GM23338 (cell line): ENCODE measurements around the gene CLSTN2.

Experiments used
- CREB1 ChIP-seq: fragments of 250-450 bp; sonication (Bioruptor Pico); IDR thresholded peaks from 2 replicates; pipeline ENCODE4 v1.5.0; 2020; ENCODE audit warnings: low read depth, mild to moderate bottlenecking, moderate library complexity
- EZH2 ChIP-seq: fragments of 200-600 bp; sonication (generic); IDR thresholded peaks from one replicate; pipeline ENCODE4 v1.8.0; 2017; ENCODE audit warnings: antibody characterized with exemption, mild to moderate bottlenecking, low read depth; ENCODE audit not compliant: unreplicated experiment
- EZH2phosphoT487 ChIP-seq: fragments of 200-600 bp; sonication (generic); IDR thresholded peaks from one replicate; pipeline ENCODE4 v1.8.1; 2018; ENCODE audit warnings: antibody characterized with exemption; ENCODE audit not compliant: unreplicated experiment
- JUNB ChIP-seq: IDR thresholded peaks from one replicate; pipeline ENCODE4 v1.6.1; 2016; ENCODE audit warnings: antibody characterized with exemption; ENCODE audit not compliant: unreplicated experiment
- POLR2AphosphoS5 ChIP-seq: IDR thresholded peaks from 2 replicates; pipeline ENCODE4 v1.6.1; 2016; ENCODE audit warnings: antibody characterized with exemption, low read depth
- ZNF114 ChIP-seq: fragments of 250-450 bp; sonication (Bioruptor Pico); IDR thresholded peaks from 2 replicates; pipeline ENCODE4 v1.5.0; 2020; ENCODE audit warnings: mild to moderate bottlenecking, moderate library complexity
- ZNF331 ChIP-seq: fragments of 250-450 bp; sonication (Bioruptor Pico); IDR thresholded peaks from 2 replicates; pipeline ENCODE4 v1.5.0; 2020; ENCODE audit warnings: low read depth, mild to moderate bottlenecking, moderate library complexity
- TF ChIP-seq, protein P1 (sequence below), 2 experiments: fragments of 200-600 bp in 1 of 2; sonication (generic) in 1 of 2; conservative IDR thresholded peaks; 2 replicates each; pipeline versions ENCODE4 v1.5.1 to v1.6.1; 2016 to 2017; ENCODE audit warnings: antibody characterized with exemption in 2 of 2, low read depth in 2 of 2, mild to moderate bottlenecking in 2 of 2, moderate library complexity in 1 of 2
- TF ChIP-seq, protein P2 (sequence below): IDR thresholded peaks from one replicate; pipeline ENCODE4 v1.6.1; 2018; ENCODE audit warnings: antibody characterized with exemption; ENCODE audit not compliant: unreplicated experiment
- TF ChIP-seq, protein P3 (sequence below): IDR thresholded peaks from 2 replicates; pipeline ENCODE4 v1.6.1; 2016; ENCODE audit warnings: antibody characterized with exemption
- TF ChIP-seq, protein P4 (sequence below): fragments of 250-450 bp; sonication (Bioruptor Pico); IDR thresholded peaks from 2 replicates; pipeline ENCODE4 v1.5.0; 2020; ENCODE audit warnings: mild to moderate bottlenecking, moderate library complexity

DNA sequence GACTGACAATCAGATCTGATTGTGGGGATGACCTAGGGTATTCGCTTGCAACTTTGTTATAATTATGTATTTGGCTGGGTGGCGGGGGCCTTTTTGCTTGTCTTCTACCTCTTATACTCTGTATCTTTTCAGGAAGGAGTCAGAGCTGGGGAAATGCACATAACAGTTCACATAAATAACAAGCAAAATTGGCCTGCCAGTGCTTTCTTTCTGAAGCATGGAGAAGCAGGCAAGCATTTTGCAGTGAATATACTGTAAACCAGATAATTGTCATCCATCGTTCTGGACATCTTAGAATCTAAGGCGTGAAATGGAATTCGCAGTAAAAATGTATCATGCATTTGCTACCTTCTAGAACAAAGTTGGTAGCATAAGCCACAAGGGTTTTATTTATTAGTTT is 227.6 kb downstream of the CLSTN2 start:
- TF ChIP-seq EZH2phosphoT487 (no peak), ZNF331 (no peak), CREB1 (CRISPR knock-in tag) (no peak), EZH2 (no peak), POLR2AphosphoS5 (no peak), JUNB (no peak), ZNF114 (CRISPR knock-in tag) (no peak)
- TF ChIP-seq, protein P1, sequence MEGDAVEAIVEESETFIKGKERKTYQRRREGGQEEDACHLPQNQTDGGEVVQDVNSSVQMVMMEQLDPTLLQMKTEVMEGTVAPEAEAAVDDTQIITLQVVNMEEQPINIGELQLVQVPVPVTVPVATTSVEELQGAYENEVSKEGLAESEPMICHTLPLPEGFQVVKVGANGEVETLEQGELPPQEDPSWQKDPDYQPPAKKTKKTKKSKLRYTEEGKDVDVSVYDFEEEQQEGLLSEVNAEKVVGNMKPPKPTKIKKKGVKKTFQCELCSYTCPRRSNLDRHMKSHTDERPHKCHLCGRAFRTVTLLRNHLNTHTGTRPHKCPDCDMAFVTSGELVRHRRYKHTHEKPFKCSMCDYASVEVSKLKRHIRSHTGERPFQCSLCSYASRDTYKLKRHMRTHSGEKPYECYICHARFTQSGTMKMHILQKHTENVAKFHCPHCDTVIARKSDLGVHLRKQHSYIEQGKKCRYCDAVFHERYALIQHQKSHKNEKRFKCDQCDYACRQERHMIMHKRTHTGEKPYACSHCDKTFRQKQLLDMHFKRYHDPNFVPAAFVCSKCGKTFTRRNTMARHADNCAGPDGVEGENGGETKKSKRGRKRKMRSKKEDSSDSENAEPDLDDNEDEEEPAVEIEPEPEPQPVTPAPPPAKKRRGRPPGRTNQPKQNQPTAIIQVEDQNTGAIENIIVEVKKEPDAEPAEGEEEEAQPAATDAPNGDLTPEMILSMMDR (conservative IDR thresholded peaks at IDR 0.05; ENCODE audit: low read depth in 2 of 2), result no peak
- TF ChIP-seq, protein P2, sequence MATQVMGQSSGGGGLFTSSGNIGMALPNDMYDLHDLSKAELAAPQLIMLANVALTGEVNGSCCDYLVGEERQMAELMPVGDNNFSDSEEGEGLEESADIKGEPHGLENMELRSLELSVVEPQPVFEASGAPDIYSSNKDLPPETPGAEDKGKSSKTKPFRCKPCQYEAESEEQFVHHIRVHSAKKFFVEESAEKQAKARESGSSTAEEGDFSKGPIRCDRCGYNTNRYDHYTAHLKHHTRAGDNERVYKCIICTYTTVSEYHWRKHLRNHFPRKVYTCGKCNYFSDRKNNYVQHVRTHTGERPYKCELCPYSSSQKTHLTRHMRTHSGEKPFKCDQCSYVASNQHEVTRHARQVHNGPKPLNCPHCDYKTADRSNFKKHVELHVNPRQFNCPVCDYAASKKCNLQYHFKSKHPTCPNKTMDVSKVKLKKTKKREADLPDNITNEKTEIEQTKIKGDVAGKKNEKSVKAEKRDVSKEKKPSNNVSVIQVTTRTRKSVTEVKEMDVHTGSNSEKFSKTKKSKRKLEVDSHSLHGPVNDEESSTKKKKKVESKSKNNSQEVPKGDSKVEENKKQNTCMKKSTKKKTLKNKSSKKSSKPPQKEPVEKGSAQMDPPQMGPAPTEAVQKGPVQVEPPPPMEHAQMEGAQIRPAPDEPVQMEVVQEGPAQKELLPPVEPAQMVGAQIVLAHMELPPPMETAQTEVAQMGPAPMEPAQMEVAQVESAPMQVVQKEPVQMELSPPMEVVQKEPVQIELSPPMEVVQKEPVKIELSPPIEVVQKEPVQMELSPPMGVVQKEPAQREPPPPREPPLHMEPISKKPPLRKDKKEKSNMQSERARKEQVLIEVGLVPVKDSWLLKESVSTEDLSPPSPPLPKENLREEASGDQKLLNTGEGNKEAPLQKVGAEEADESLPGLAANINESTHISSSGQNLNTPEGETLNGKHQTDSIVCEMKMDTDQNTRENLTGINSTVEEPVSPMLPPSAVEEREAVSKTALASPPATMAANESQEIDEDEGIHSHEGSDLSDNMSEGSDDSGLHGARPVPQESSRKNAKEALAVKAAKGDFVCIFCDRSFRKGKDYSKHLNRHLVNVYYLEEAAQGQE, result no peak
- TF ChIP-seq, protein P3, sequence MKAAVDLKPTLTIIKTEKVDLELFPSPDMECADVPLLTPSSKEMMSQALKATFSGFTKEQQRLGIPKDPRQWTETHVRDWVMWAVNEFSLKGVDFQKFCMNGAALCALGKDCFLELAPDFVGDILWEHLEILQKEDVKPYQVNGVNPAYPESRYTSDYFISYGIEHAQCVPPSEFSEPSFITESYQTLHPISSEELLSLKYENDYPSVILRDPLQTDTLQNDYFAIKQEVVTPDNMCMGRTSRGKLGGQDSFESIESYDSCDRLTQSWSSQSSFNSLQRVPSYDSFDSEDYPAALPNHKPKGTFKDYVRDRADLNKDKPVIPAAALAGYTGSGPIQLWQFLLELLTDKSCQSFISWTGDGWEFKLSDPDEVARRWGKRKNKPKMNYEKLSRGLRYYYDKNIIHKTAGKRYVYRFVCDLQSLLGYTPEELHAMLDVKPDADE, result no peak
- TF ChIP-seq, protein P4, sequence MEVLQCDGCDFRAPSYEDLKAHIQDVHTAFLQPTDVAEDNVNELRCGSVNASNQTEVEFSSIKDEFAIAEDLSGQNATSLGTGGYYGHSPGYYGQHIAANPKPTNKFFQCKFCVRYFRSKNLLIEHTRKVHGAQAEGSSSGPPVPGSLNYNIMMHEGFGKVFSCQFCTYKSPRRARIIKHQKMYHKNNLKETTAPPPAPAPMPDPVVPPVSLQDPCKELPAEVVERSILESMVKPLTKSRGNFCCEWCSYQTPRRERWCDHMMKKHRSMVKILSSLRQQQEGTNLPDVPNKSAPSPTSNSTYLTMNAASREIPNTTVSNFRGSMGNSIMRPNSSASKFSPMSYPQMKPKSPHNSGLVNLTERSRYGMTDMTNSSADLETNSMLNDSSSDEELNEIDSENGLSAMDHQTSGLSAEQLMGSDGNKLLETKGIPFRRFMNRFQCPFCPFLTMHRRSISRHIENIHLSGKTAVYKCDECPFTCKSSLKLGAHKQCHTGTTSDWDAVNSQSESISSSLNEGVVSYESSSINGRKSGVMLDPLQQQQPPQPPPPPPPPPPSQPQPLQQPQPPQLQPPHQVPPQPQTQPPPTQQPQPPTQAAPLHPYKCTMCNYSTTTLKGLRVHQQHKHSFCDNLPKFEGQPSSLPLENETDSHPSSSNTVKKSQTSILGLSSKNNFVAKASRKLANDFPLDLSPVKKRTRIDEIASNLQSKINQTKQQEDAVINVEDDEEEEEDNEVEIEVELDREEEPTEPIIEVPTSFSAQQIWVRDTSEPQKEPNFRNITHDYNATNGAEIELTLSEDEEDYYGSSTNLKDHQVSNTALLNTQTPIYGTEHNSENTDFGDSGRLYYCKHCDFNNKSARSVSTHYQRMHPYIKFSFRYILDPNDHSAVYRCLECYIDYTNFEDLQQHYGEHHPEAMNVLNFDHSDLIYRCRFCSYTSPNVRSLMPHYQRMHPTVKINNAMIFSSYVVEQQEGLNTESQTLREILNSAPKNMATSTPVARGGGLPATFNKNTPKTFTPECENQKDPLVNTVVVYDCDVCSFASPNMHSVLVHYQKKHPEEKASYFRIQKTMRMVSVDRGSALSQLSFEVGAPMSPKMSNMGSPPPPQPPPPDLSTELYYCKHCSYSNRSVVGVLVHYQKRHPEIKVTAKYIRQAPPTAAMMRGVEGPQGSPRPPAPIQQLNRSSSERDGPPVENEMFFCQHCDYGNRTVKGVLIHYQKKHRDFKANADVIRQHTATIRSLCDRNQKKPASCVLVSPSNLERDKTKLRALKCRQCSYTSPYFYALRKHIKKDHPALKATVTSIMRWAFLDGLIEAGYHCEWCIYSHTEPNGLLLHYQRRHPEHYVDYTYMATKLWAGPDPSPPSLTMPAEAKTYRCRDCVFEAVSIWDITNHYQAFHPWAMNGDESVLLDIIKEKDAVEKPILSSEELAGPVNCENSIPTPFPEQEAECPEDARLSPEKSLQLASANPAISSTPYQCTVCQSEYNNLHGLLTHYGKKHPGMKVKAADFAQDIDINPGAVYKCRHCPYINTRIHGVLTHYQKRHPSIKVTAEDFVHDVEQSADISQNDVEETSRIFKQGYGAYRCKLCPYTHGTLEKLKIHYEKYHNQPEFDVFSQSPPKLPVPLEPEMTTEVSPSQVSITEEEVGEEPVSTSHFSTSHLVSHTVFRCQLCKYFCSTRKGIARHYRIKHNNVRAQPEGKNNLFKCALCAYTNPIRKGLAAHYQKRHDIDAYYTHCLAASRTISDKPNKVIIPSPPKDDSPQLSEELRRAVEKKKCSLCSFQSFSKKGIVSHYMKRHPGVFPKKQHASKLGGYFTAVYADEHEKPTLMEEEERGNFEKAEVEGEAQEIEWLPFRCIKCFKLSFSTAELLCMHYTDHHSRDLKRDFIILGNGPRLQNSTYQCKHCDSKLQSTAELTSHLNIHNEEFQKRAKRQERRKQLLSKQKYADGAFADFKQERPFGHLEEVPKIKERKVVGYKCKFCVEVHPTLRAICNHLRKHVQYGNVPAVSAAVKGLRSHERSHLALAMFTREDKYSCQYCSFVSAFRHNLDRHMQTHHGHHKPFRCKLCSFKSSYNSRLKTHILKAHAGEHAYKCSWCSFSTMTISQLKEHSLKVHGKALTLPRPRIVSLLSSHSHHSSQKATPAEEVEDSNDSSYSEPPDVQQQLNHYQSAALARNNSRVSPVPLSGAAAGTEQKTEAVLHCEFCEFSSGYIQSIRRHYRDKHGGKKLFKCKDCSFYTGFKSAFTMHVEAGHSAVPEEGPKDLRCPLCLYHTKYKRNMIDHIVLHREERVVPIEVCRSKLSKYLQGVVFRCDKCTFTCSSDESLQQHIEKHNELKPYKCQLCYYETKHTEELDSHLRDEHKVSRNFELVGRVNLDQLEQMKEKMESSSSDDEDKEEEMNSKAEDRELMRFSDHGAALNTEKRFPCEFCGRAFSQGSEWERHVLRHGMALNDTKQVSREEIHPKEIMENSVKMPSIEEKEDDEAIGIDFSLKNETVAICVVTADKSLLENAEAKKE (CRISPR knock-in tag), result no peak
